K562 (cell line): ENCODE results near the gene FAM168B. TPM values are rescaled to one million over a fixed set of nuclear protein-coding genes. Genes with fewer than 3 reads are reported as not detected.

ENCODE experiments used
- ATF2 ChIP-seq: sonication (generic); formaldehyde crosslinking; IDR thresholded peaks from 2 replicates; pipeline ENCODE4 v1.8.1; 2022; ENCODE audit warnings: missing genetic modification reagents
- BHLHE40 ChIP-seq: IDR thresholded peaks from 2 replicates; pipeline ENCODE4 v1.6.1; 2011; ENCODE audit warnings: low read length, improper control_type of control experiment
- CBX8 ChIP-seq: fragments of 200-600 bp; sonication (generic); IDR thresholded peaks from 2 replicates; pipeline ENCODE4 v1.6.1; 2012; ENCODE audit warnings: borderline replicate concordance, mixed run types, low read depth, mild to moderate bottlenecking, moderate library complexity, mixed read lengths, low read length, control low read depth, inconsistent platforms; ENCODE audit not compliant: poor library complexity, severe bottlenecking; ENCODE audit errors: extremely low read depth
- CREB5 ChIP-seq: fragments of 250-450 bp; sonication (Bioruptor Pico); IDR thresholded peaks from 2 replicates; pipeline ENCODE4 v1.5.0; 2020; ENCODE audit warnings: mild to moderate bottlenecking
- KLF13 ChIP-seq: fragments of 450-650 bp; IDR thresholded peaks from 2 replicates; pipeline ENCODE4 v1.6.1; 2016; ENCODE audit warnings: missing genetic modification characterization, low read depth, mild to moderate bottlenecking, missing compliant biosample characterization, moderate library complexity, borderline replicate concordance
- MTF1 ChIP-seq: fragments of 250-450 bp; sonication (Bioruptor Pico); IDR thresholded peaks from 2 replicates; pipeline ENCODE4 v1.9.0; 2021; ENCODE audit warnings: moderate library complexity, mild to moderate bottlenecking, inconsistent platforms, borderline replicate concordance
- NCOA1 ChIP-seq: fragments of 450-650 bp; IDR thresholded peaks from 2 replicates; pipeline ENCODE4 v1.6.1; 2016; ENCODE audit warnings: low read depth
- NCOA2 ChIP-seq, 2 experiments: fragments of 450-650 bp; IDR thresholded peaks; 2 replicates each; pipeline ENCODE4 v1.6.1; 2018; ENCODE audit warnings: mild to moderate bottlenecking in 2 of 2, moderate library complexity in 1 of 2; ENCODE audit not compliant: partially characterized antibody in 2 of 2
- POLR2H ChIP-seq: IDR thresholded peaks from 2 replicates; pipeline ENCODE4 v1.6.1; 2016; ENCODE audit warnings: missing genetic modification characterization, low read depth, mild to moderate bottlenecking, control low read depth, missing compliant biosample characterization, moderate library complexity
- RFX1 ChIP-seq: fragments of 450-650 bp; IDR thresholded peaks from 2 replicates; pipeline ENCODE4 v1.6.1; 2016; ENCODE audit warnings: mild to moderate bottlenecking, moderate library complexity
- SMARCA4 ChIP-seq: fragments of 450-650 bp; IDR thresholded peaks from 2 replicates; pipeline ENCODE4 v1.6.1; 2016
- ZNF140 ChIP-seq: fragments of 250-450 bp; sonication (Bioruptor Pico); IDR thresholded peaks from 2 replicates; pipeline ENCODE4 v1.8.0; 2021; ENCODE audit warnings: moderate library complexity, mild to moderate bottlenecking, inconsistent platforms
- ZNF143 ChIP-seq: sonication (generic); formaldehyde crosslinking; IDR thresholded peaks from 2 replicates; pipeline ENCODE4 v1.9.0; 2022; ENCODE audit warnings: mild to moderate bottlenecking, missing genetic modification reagents
- ZNF311 ChIP-seq: fragments of 250-450 bp; sonication (Bioruptor Pico); IDR thresholded peaks from 2 replicates; pipeline ENCODE4 v1.4.0; 2020; ENCODE audit warnings: mild to moderate bottlenecking, moderate library complexity
- ZNF318 ChIP-seq, 2 experiments: fragments of 450-650 bp; IDR thresholded peaks; 2 replicates each; pipeline ENCODE4 v1.6.1; 2016; ENCODE audit warnings: mild to moderate bottlenecking in 2 of 2, borderline replicate concordance in 1 of 2, low read depth in 1 of 2, moderate library complexity in 1 of 2
- ZNF77 ChIP-seq: fragments of 250-450 bp; sonication (Bioruptor Pico); IDR thresholded peaks from 2 replicates; pipeline ENCODE4 v1.5.0; 2020
- polyA plus RNA-seq, 8 experiments: library from polyadenylated mRNA; depleted of rRNA in 4 of 8; stranded (reverse) in 5 of 8; unstranded in 3 of 8; fragments of >200 nt; fragmentation: Nextera tagmentation in 2 of 8; fragmentation: Illumina TruSeq in 1 of 8; extraction: Ambion mirVana in 2 of 8; extraction: Trizol in 1 of 8; gene quantifications; 2 replicates each; pipeline versions ENCODE4 v1.2.1 to v1.2.3, GENCODE V29; 2011 to 2014; ENCODE audit warnings: inconsistent platforms in 1 of 8, missing spikeins in 1 of 8
- total RNA-seq, 7 experiments: library from RNA; depleted of rRNA in 6 of 7; stranded (reverse); fragments of >200 nt in 6 of 7; fragmentation: Illumina TruSeq in 2 of 7; extraction: Trizol in 2 of 7; gene quantifications; 2 replicates each; pipeline versions ENCODE4 v1.2.1 to v1.2.3, GENCODE V29; 2011 to 2021; ENCODE audit warnings: low replicate concordance in 1 of 7

FAM168B gene
- total and polyA plus RNA-seq, 9 of the 15 experiments (the other 6 are each of a cell fraction or from before 2014, with no cell fraction given): 3.3 to 76.0 (median 46.1) TPM

GRCh38 chr2:131105156-131105949 lies 12.1 kb upstream of the FAM168B start, which contains the start of gene PLEKHB2 (continued):
- TF ChIP-seq ZNF143 (CRISPR knock-in tag): 0 out of 2 replicates have a peak, but pooled peaks have one; percentile 26
- no peak for TF ChIP-seq ZNF140 (CRISPR knock-in tag)
- TF ChIP-seq KLF13: peak; percentile 6; the same call in 1 of the 2 replicates
- no peak for TF ChIP-seq MTF1
- no peak for TF ChIP-seq ZNF311 (CRISPR knock-in tag)
- TF ChIP-seq NCOA1: 0 out of 2 replicates have a peak, but pooled peaks have one; percentile 22
- TF ChIP-seq NCOA2 (IDR thresholded peaks at IDR 0.05; ENCODE audit: partially characterized antibody in 2 of 2): no peak
- TF ChIP-seq ATF2 (CRISPR knock-in tag): no peak
- TF ChIP-seq SMARCA4: no peak
- no peak for TF ChIP-seq RFX1
- no peak for TF ChIP-seq CBX8
- no peak for TF ChIP-seq ZNF318 (IDR thresholded peaks at IDR 0.05; ENCODE audit: borderline replicate concordance in 1 of 2, low read depth in 1 of 2)
- no peak for TF ChIP-seq ZNF77 (CRISPR knock-in tag)
- TF ChIP-seq POLR2H (tag): peak; percentile 58
- peak; percentile 38; the same call in 1 of the 2 replicates for TF ChIP-seq BHLHE40
- no peak for TF ChIP-seq CREB5 (CRISPR knock-in tag)
